Tibial nerve (tissue), 4 donors: ENCODE data around the gene CYP2J2.

Experiments used
- EP300 ChIP-seq, 2 donors: sonication (generic); formaldehyde crosslinking; IDR thresholded peaks; one replicate each; pipeline ENCODE4 v1.6.1; 2017; ENCODE audit warnings: antibody characterized with exemption in 2 of 2, mild to moderate bottlenecking in 1 of 2
- POLR2A ChIP-seq, 2 donors: fragments of 450-650 bp; IDR thresholded peaks; one replicate each; pipeline ENCODE4 v1.6.1; 2017; ENCODE audit warnings: antibody characterized with exemption in 2 of 2, mild to moderate bottlenecking in 2 of 2, moderate library complexity in 2 of 2
- TF ChIP-seq, protein P1 (sequence below), 5 experiments: fragments of 200-600 bp in 3 of 5; fragments of 450-650 bp in 2 of 5; sonication (generic) in 3 of 5; IDR thresholded peaks; one replicate each; pipeline ENCODE4 v1.5.1; 2016 to 2019; ENCODE audit warnings: antibody characterized with exemption in 5 of 5, mild to moderate bottlenecking in 3 of 5, moderate library complexity in 2 of 5

DNA sequence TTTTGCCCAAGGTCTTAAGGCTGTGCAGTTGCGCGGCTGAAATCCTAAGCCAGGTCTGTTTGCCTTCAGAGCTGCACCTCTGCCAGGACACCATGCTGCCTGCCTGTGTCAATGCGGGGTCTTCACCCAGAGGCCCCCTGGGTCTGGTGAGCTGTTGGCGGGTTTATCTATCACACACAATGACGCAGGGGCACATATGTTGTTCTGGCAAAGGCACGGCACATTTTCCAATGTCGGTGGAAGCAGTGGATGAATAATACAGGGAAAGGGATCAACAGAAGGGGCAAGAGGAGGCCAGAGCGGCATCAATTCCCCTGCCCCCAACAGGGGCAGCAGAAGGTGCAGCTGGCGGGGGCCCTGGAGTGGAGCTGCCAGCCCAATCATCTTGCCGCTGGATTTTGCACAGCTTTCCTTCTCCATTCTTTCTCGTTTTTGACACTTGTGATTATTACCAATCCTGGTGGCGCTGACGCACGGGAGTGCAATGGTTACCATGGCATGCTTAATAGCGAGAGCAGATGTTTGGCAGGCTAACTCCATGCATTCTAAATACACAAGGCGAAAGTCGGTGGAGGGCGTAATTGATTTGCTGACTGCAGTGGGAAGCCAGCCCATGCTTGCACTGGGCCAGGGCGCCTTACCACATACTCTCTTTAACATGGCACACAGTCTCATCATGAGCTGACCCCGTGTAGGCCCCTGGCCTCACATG, 45.8 kb upstream of the CYP2J2 start:
- TF ChIP-seq POLR2A (IDR thresholded peaks at IDR 0.05), result no peak
- TF ChIP-seq, protein P1, sequence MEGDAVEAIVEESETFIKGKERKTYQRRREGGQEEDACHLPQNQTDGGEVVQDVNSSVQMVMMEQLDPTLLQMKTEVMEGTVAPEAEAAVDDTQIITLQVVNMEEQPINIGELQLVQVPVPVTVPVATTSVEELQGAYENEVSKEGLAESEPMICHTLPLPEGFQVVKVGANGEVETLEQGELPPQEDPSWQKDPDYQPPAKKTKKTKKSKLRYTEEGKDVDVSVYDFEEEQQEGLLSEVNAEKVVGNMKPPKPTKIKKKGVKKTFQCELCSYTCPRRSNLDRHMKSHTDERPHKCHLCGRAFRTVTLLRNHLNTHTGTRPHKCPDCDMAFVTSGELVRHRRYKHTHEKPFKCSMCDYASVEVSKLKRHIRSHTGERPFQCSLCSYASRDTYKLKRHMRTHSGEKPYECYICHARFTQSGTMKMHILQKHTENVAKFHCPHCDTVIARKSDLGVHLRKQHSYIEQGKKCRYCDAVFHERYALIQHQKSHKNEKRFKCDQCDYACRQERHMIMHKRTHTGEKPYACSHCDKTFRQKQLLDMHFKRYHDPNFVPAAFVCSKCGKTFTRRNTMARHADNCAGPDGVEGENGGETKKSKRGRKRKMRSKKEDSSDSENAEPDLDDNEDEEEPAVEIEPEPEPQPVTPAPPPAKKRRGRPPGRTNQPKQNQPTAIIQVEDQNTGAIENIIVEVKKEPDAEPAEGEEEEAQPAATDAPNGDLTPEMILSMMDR (IDR thresholded peaks at IDR 0.05), result no peak
- no peak for TF ChIP-seq EP300 (IDR thresholded peaks at IDR 0.05)
